Breast epithelium (tissue), 4 donors: ENCODE results near the gene MAD1L1. TPM values are rescaled to one million over a fixed set of nuclear protein-coding genes. Genes with fewer than 3 reads are reported as not detected.
"Not testable (repeated sequence)": the region's sequence is repeated elsewhere in the genome, so short reads cannot be mapped to it uniquely, and the experiment has no call there.

ENCODE experiments used
- DNase-seq, 2 donors: peaks; one replicate each; pipeline ENCODE4 v3.0.0-alpha.2; 2019; ENCODE audit warnings: low spot score in 2 of 2
- H3K27ac ChIP-seq, 2 donors: fragments of 200-600 bp; sonication (generic) in 1 of 2; one replicate each; pipeline ENCODE4 v1.5.1; 2016 to 2019; ENCODE audit warnings: mild to moderate bottlenecking in 1 of 2
- H3K27me3 ChIP-seq, 2 donors: fragments of 200-600 bp; sonication (generic) in 1 of 2; one replicate each; pipeline versions ENCODE4 v1.5.1 to v1.6.0; 2017 to 2019; ENCODE audit warnings: control low read depth in 1 of 2, mild to moderate bottlenecking in 1 of 2
- H3K36me3 ChIP-seq: fragments of 200-600 bp; one replicate; pipeline ENCODE4 v1.5.1; 2019
- H3K4me1 ChIP-seq, 2 donors: fragments of 200-600 bp; sonication (generic); one replicate each; pipeline ENCODE4 v1.5.1; 2016 to 2019; ENCODE audit warnings: control low read depth in 1 of 2
- H3K4me3 ChIP-seq, 3 donors: fragments of 200-600 bp; sonication (generic); 1 replicate in 2 of 3; 2 replicates in 1 of 3; pipeline ENCODE4 v1.5.1; 2016 to 2019; ENCODE audit warnings: mild to moderate bottlenecking in 3 of 3, moderate library complexity in 2 of 3
- H3K9me3 ChIP-seq, 2 donors: fragments of 200-600 bp; sonication (generic) in 1 of 2; one replicate each; pipeline ENCODE4 v1.5.1; 2016 to 2019; ENCODE audit warnings: control low read depth in 1 of 2
- CTCF ChIP-seq, 3 donors: fragments of 450-650 bp; IDR thresholded peaks; one replicate each; pipeline ENCODE4 v1.5.1; 2016 to 2017; ENCODE audit warnings: antibody characterized with exemption in 3 of 3, mild to moderate bottlenecking in 3 of 3, moderate library complexity in 3 of 3
- POLR2A ChIP-seq: fragments of 450-650 bp; IDR thresholded peaks from one replicate; pipeline ENCODE4 v1.6.1; 2016; ENCODE audit warnings: antibody characterized with exemption, mild to moderate bottlenecking, moderate library complexity
- POLR2AphosphoS5 ChIP-seq, 3 donors: sonication (generic); formaldehyde crosslinking; IDR thresholded peaks; one replicate each; pipeline ENCODE4 v1.6.1; 2017; ENCODE audit warnings: antibody characterized with exemption in 3 of 3
- intact Hi-C: fragments of 100-400 bp; cut with DNase I; formaldehyde crosslinking; loops from one replicate; pipeline ENCODE4 v1.15.1; 2023; ENCODE audit warnings: low total_unique reads
- total RNA-seq, 3 donors: library from RNA; depleted of rRNA; stranded (reverse); fragments of >200 nt; gene quantifications; one replicate each; pipeline ENCODE4 v1.1.0, GENCODE V29; 2016

MAD1L1 gene
- total RNA-seq, 3 donors from 2014 or later, result 27.7 to 33.9 (median 28.8) TPM

DNA sequence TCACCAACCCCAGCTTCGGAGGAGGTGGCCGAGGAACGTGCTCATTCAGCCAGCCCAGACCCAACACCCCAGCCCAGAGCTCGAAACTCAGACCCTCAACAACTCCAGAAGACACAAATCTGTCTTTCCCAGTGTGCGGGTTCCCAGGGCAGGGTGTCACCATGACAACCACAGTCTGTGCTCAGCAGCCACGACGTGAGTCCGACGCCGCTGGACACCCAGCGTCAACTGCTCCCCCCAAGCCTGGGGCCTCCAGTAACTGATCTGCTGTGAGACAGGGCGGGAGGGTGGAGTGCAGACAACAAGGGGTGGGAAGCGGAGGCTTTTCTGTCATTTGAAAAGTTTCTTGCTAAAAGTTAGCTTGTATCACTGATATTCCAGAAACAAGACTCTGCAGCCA, 167.2 kb downstream of the MAD1L1 start:
- peaks cover under 1% of the 10 kb centered on the region in 2 donors for H3K9me3 ChIP-seq
- no peak overlapping the region for H3K4me3 ChIP-seq
- no peak for DNase-seq
- H3K27me3 ChIP-seq, result no peaks in the 10 kb centered on the region
- no peaks in the 10 kb centered on the region for H3K36me3 ChIP-seq
- TF ChIP-seq CTCF (IDR thresholded peaks at IDR 0.05) (no peak), POLR2A (no peak), POLR2AphosphoS5 (IDR thresholded peaks at IDR 0.05) (no peak)
- intact Hi-C loops, result loop anchor here (10.0 kb wide), 1 partner anchor 1571 kb away; no protein-coding TSS in a partner anchor
- no peaks in the 10 kb centered on the region for H3K4me1 ChIP-seq
- H3K27ac ChIP-seq, result no peak overlapping the region

DNA sequence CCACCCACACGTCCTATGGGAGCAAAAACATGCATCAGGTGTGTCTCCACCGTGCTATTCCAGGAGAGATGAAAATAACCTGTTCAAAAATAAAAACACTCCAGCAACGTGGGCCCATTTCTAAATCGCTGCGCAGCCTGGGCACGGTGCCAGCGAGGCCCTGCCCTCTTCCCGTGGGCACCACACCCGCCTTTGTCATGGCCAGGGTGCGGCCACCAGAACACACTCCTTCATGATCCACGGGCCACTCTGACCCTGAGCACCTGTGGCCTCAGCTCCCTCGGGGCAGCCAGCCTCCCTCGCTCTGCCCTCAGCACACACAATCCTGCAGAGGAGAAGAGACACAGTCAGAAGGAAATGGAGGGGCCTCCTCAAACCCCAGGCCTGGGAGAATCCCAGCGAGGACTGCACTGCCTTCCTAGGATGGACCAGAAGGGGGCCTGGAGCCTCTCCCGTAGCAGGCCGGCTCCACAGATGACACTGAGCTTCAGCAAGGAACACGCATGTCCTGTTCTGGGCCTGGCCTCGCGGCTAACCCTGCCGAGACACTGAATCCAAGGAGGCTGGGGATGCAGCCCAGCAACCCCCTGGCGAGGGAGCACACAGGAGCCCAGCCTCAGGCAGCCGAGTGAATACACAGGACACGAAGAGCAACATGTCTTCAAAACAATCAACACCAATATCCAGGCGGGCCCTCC, 169.0 kb downstream of the MAD1L1 start:
- Histone ChIP-seq H3K4me1 (no peaks in the 10 kb centered on the region), H3K27me3 (no peaks in the 10 kb centered on the region), H3K27ac (no peak overlapping the region), H3K4me3 (no peak overlapping the region), H3K36me3 (no peaks in the 10 kb centered on the region), H3K9me3 (peaks cover 7 to 9% of the 10 kb centered on the region in 2 donors)
- TF ChIP-seq CTCF (IDR thresholded peaks at IDR 0.05) (no peak), POLR2A (no peak), POLR2AphosphoS5 (IDR thresholded peaks at IDR 0.05) (no peak)
- intact Hi-C loops, result loop anchor here (10.0 kb wide), 1 partner anchor 1569 kb away; no protein-coding TSS in a partner anchor
- DNase-seq, result no peak

GRCh38 chr7:2062648-2063047, 170.1 kb downstream of the MAD1L1 start:
- H3K36me3 ChIP-seq, result no peaks in the 10 kb centered on the region
- peaks cover 7 to 9% of the 10 kb centered on the region in 2 donors for H3K9me3 ChIP-seq
- no peak overlapping the region for H3K4me3 ChIP-seq
- no peak overlapping the region for H3K27ac ChIP-seq
- no peak for DNase-seq
- no peak for TF ChIP-seq POLR2A
- no peak for TF ChIP-seq CTCF (IDR thresholded peaks at IDR 0.05)
- no peak for TF ChIP-seq POLR2AphosphoS5 (IDR thresholded peaks at IDR 0.05)
- intact Hi-C loops, result loop anchor here (10.0 kb wide), 1 partner anchor 1568 kb away; no protein-coding TSS in a partner anchor
- no peaks in the 10 kb centered on the region for H3K27me3 ChIP-seq
- no peaks in the 10 kb centered on the region for H3K4me1 ChIP-seq

GRCh38 chr7:2060701-2061100, 172.0 kb downstream of the MAD1L1 start:
- H3K9me3 ChIP-seq, result peaks cover 7 to 9% of the 10 kb centered on the region in 2 donors
- no peak for DNase-seq
- intact Hi-C loops, result loop anchor here (10.0 kb wide), 1 partner anchor 1566 kb away; no protein-coding TSS in a partner anchor
- no peaks in the 10 kb centered on the region for H3K27me3 ChIP-seq
- no peaks in the 10 kb centered on the region for H3K36me3 ChIP-seq
- no peak overlapping the region for H3K4me3 ChIP-seq
- TF ChIP-seq CTCF (IDR thresholded peaks at IDR 0.05) (no peak), POLR2AphosphoS5 (IDR thresholded peaks at IDR 0.05) (no peak), POLR2A (no peak)
- H3K27ac ChIP-seq, result no peak overlapping the region
- no peaks in the 10 kb centered on the region for H3K4me1 ChIP-seq

- H3K27ac ChIP-seq, result no peak overlapping the region
- intact Hi-C loops, result loop anchor here (10.0 kb wide), 1 partner anchor 1565 kb away; no protein-coding TSS in a partner anchor
- H3K9me3 ChIP-seq, result peaks cover 7 to 9% of the 10 kb centered on the region in 2 donors
- no peak for DNase-seq
- no peaks in the 10 kb centered on the region for H3K4me1 ChIP-seq
- H3K27me3 ChIP-seq, result no peaks in the 10 kb centered on the region
- H3K36me3 ChIP-seq, result no peaks in the 10 kb centered on the region
- no peak for TF ChIP-seq CTCF (IDR thresholded peaks at IDR 0.05)
- no peak for TF ChIP-seq POLR2AphosphoS5 (IDR thresholded peaks at IDR 0.05)
- TF ChIP-seq POLR2A, result no peak
- H3K4me3 ChIP-seq, result no peak overlapping the region
Measured at GRCh38 chr7:2059964-2060700, 172.6 kb downstream of the MAD1L1 start.

DNA sequence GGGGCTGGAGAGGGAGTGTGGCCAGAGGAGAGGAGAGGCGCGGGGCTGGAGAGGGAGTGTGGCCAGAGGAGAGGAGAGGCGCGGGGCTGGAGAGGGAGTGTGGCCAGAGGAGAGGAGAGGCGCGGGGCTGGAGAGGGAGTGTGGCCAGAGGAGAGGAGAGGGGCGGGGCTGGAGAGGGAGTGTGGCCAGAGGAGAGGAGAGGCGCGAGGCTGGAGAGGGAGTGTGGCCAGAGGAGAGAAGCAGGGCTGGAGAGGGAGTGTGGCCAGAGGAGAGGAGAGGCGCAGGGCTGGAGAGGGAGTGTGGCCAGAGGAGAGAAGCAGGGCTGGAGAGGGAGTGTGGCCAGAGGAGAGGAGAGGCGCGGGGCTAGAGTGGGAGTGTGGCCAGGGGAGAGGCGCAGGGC, 174.5 kb downstream of the MAD1L1 start:
- intact Hi-C loops, H3K27me3 ChIP-seq, DNase-seq: not testable (repeated sequence)

More for the DNA sequence above, 174.5 kb downstream of the MAD1L1 start:
- not testable (repeated sequence) for H3K9me3 ChIP-seq, H3K27ac ChIP-seq, H3K36me3 ChIP-seq, H3K4me1 ChIP-seq, H3K4me3 ChIP-seq
